K562 (cell line): ENCODE results near the gene FAM107B. TPM values are rescaled to one million over a fixed set of nuclear protein-coding genes. Genes with fewer than 3 reads are reported as not detected.

Experiments used
- ATAC-seq: fragments of 200-7000 bp; cut with Tn5 transposase; 3 replicates; pipeline ENCODE4 v1.9.1; 2020; ENCODE audit warnings: moderate library complexity
- BruUV-seq: library from RNA; stranded (reverse); fragments of 400-500 nt; replicated peaks from 2 replicates; lab custom pipeline; 2021; lab: Mats Ljungman, UMichigan
- CTCF ChIA-PET: fragments of 300-600 bp; formaldehyde crosslinking; extraction: SDS; loops from one replicate; lab custom pipeline; 2021; ENCODE audit warnings: low intra/inter-chr PET ratio; lab: Yijun Ruan, JAX
- POLR2A ChIA-PET: fragments of 300-600, 350-650 bp; sonication (Branson Sonifier 250); formaldehyde crosslinking; extraction: SDS; loops from one replicate; lab custom pipeline; 2021; ENCODE audit warnings: antibody characterized with exemption, inconsistent platforms; lab: Yijun Ruan, JAX
- DNase-seq, 4 experiments: peaks; one replicate each; pipeline versions ENCODE4 v3.0.0 to v3.0.0-alpha.2; 2011 to 2018; ENCODE audit warnings: low spot score in 3 of 4, mixed read lengths in 3 of 4; ENCODE audit errors: extremely low read depth in 1 of 4
- FAIRE-seq: peaks from 2 replicates; lab custom pipeline; 2011; peaks lifted over from hg19 to GRCh38; lab: Jason Lieb, UNC
- H2AFZ ChIP-seq: 2 replicates; pipeline ENCODE4 v1.6.0; 2011; ENCODE audit warnings: low read depth, low read length, control low read depth, inconsistent platforms
- H3K27ac ChIP-seq: fragments of 200-600 bp; 3 replicates; pipeline ENCODE4 v1.8.0; 2011; ENCODE audit warnings: low read depth, mild to moderate bottlenecking, control low read depth, inconsistent platforms, low read length, moderate library complexity, mixed read lengths; ENCODE audit errors: extremely low read depth
- H3K27me3 ChIP-seq, 2 experiments: fragments of 300-600 bp in 1 of 2; 2 replicates in 1 of 2; 3 replicates in 1 of 2; pipeline versions ENCODE4 v1.6.0 to v1.8.0; 2011; ENCODE audit warnings: inconsistent platforms in 2 of 2, low read length in 2 of 2, mild to moderate bottlenecking in 1 of 2, mixed read lengths in 1 of 2, moderate library complexity in 1 of 2; ENCODE audit not compliant: control insufficient read depth in 2 of 2, insufficient read depth in 2 of 2
- H3K36me3 ChIP-seq: fragments of 300-600 bp; 3 replicates; pipeline ENCODE4 v1.8.0; 2011; ENCODE audit warnings: mild to moderate bottlenecking, low read length, inconsistent platforms; ENCODE audit not compliant: control insufficient read depth, insufficient read depth
- H3K4me1 ChIP-seq, 2 experiments: fragments of 200-600 bp in 1 of 2; replicated peaks in 1 of 2; 2 replicates in 1 of 2; 3 replicates in 1 of 2; pipeline versions ENCODE4 v1.5.1 to v1.8.0; 2011; ENCODE audit warnings: inconsistent platforms in 2 of 2, low read length in 2 of 2, mild to moderate bottlenecking in 1 of 2, mixed read lengths in 1 of 2, moderate library complexity in 1 of 2; ENCODE audit not compliant: control insufficient read depth in 2 of 2, insufficient read depth in 2 of 2
- H3K4me2 ChIP-seq: 2 replicates; pipeline ENCODE4 v1.6.1; 2011; ENCODE audit warnings: low read length, control low read depth, inconsistent platforms, mixed read lengths; ENCODE audit not compliant: insufficient read depth
- H3K4me3 ChIP-seq: fragments of 200-600 bp; sonication (generic), shearing (Covaris generic); 2 replicates; pipeline ENCODE4 v1.5.1; 2016; ENCODE audit warnings: control low read depth, inconsistent platforms
- H3K79me2 ChIP-seq: fragments of 200-600 bp; 3 replicates; pipeline ENCODE4 v1.8.0; 2011; ENCODE audit warnings: low read length, inconsistent platforms; ENCODE audit not compliant: control insufficient read depth, insufficient read depth
- H3K9ac ChIP-seq, 2 experiments: 2 replicates each; pipeline versions ENCODE4 v1.6.0 to v1.6.1; 2011; ENCODE audit warnings: low read depth in 2 of 2, low read length in 2 of 2, control low read depth in 1 of 2, inconsistent platforms in 1 of 2, mild to moderate bottlenecking in 1 of 2, mixed read lengths in 1 of 2; ENCODE audit not compliant: insufficient read depth in 1 of 2
- H3K9me1 ChIP-seq: one replicate; pipeline ENCODE4 v1.6.0; 2011; ENCODE audit warnings: inconsistent platforms, mild to moderate bottlenecking, low read length, moderate library complexity; ENCODE audit not compliant: control insufficient read depth, insufficient read depth
- H3K9me3 ChIP-seq: replicated peaks from 2 replicates; pipeline ENCODE4 v1.5.1; 2011; ENCODE audit warnings: low read depth, low read length, inconsistent platforms; ENCODE audit not compliant: control insufficient read depth, insufficient read depth
- H4K20me1 ChIP-seq: replicated peaks from 2 replicates; pipeline ENCODE4 v1.6.1; 2011; ENCODE audit warnings: low read length, inconsistent platforms, mixed read lengths; ENCODE audit not compliant: control insufficient read depth, insufficient read depth
- FOXM1 ChIP-seq, 2 experiments: fragments of 450-650 bp in 1 of 2; sonication (generic) in 1 of 2; formaldehyde crosslinking in 1 of 2; IDR thresholded peaks; 2 replicates each; pipeline versions ENCODE4 v1.6.1 to v1.9.0; 2017 to 2022; ENCODE audit warnings: low read depth in 2 of 2, mild to moderate bottlenecking in 2 of 2, missing genetic modification reagents in 1 of 2, moderate library complexity in 1 of 2
- ZC3H8 ChIP-seq: fragments of 450-650 bp; IDR thresholded peaks from 2 replicates; pipeline ENCODE4 v1.6.1; 2017
- ZFPM2 ChIP-seq: fragments of 250-450 bp; sonication (Bioruptor Pico); IDR thresholded peaks from 2 replicates; pipeline ENCODE4 v1.5.1; 2022; ENCODE audit warnings: mild to moderate bottlenecking
- ZKSCAN8 ChIP-seq: fragments of 200-800 bp; sonication (Bioruptor generic); IDR thresholded peaks from 2 replicates; pipeline ENCODE4 v1.6.1; 2016; ENCODE audit warnings: missing genetic modification characterization, missing compliant biosample characterization
- WGBS: fragments of 100-300 bp; shearing (Covaris generic); methylation state at CpG from one replicate; pipeline ENCODE4 v1.1.6; 2016; ENCODE audit warnings: low coverage, mixed read lengths; ENCODE audit not compliant: insufficient coverage; ENCODE audit errors: missing lambda C conversion rate; 5-methylcytosine and 5-hydroxymethylcytosine counted together
- in situ Hi-C: fragments of 300-500 bp; cut with MboI; formaldehyde crosslinking; loops from 4 replicates; pipeline ENCODE4 v1.15.0; 2018; ENCODE audit warnings: inconsistent platforms, mixed read lengths
- intact Hi-C: fragments of 100-400 bp; cut with micrococcal nuclease; formaldehyde crosslinking; loops from 2 replicates; pipeline ENCODE4 v1.14.2; 2022
- polyA plus RNA-seq, 8 experiments: library from polyadenylated mRNA; depleted of rRNA in 4 of 8; stranded (reverse) in 5 of 8; unstranded in 3 of 8; fragments of >200 nt; fragmentation: Nextera tagmentation in 2 of 8; fragmentation: Illumina TruSeq in 1 of 8; extraction: Ambion mirVana in 2 of 8; extraction: Trizol in 1 of 8; gene quantifications; 2 replicates each; pipeline versions ENCODE4 v1.2.1 to v1.2.3, GENCODE V29; 2011 to 2014; ENCODE audit warnings: inconsistent platforms in 1 of 8, missing spikeins in 1 of 8
- total RNA-seq, 7 experiments: library from RNA; depleted of rRNA in 6 of 7; stranded (reverse); fragments of >200 nt in 6 of 7; fragmentation: Illumina TruSeq in 2 of 7; extraction: Trizol in 2 of 7; gene quantifications; 2 replicates each; pipeline versions ENCODE4 v1.2.1 to v1.2.3, GENCODE V29; 2011 to 2021; ENCODE audit warnings: low replicate concordance in 1 of 7
- TF ChIP-seq, protein P1 (sequence below): sonication (generic); formaldehyde crosslinking; IDR thresholded peaks from 2 replicates; pipeline ENCODE4 v1.8.0; 2022; ENCODE audit warnings: mild to moderate bottlenecking, missing genetic modification reagents
- TF ChIP-seq, protein P2 (sequence below): fragments of 450-650 bp; formaldehyde crosslinking; IDR thresholded peaks from 2 replicates; pipeline ENCODE4 v1.4.0; 2022; ENCODE audit warnings: mild to moderate bottlenecking, moderate library complexity
- TF ChIP-seq, protein P3 (sequence below): fragments of 250-450 bp; sonication (Bioruptor Pico); IDR thresholded peaks from 2 replicates; pipeline ENCODE4 v1.5.0; 2021; ENCODE audit warnings: mild to moderate bottlenecking, moderate library complexity

Gene FAM107B
- total and polyA plus RNA-seq, 9 of the 15 experiments (the other 6 are each of a cell fraction or from before 2014, with no cell fraction given): 0.40 to 2.8 (median 1.4) TPM

DNA sequence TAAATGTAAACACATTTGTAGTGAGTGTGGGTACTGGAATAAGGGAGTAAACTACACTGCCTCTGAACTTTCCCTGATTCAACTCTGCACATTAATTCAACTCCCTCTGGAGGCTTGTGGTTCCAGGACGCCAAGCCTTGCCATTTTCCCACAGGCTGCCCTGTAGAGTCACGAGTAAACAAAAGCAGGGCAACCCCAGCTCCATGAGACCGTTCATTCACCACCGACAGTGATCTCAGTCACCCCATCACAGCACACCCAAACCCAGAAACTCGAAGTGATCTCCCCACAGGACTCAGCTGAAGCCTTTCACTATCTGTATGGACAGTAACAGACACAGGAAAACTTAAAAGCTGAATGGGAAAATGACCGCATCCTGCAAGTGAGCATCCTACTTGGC lies 225.2 kb downstream of the FAM107B start:
- in situ Hi-C loops (no loop called here), intact Hi-C loops (no loop called here)
- DNase-seq (no peak), FAIRE-seq (no peak), ATAC-seq (no peak)
- Histone ChIP-seq H3K36me3 (no peaks in the 10 kb centered on the region), H3K4me2 (no peak overlapping the region), H3K9ac (no peak overlapping the region), H2AFZ (no peak overlapping the region), H3K4me3 (no peak overlapping the region), H3K27ac (no peak overlapping the region), H3K27me3 (peaks cover 12 to 17% of the 10 kb centered on the region in 2 experiments; a peak in 4 of 5 replicates), H3K79me2 (no peaks in the 10 kb centered on the region), H3K9me1 (no peaks in the 10 kb centered on the region), H3K4me1 (peaks cover 0 to 7% of the 10 kb centered on the region in 2 experiments; a peak in 2 of 5 replicates), H3K9me3 (no peaks in the 10 kb centered on the region), H4K20me1 (no peaks in the 10 kb centered on the region)
- ChIA-PET POLR2A (interaction anchor here (0.6 kb wide), 1 partner anchor 520 kb away, joined by 3 read pairs; no protein-coding TSS in a partner anchor), CTCF (no interaction called here)
- BruUV-seq: no TSS peak
- WGBS: 2% methylated on average over 6 of the region's 6 CpGs
- no peak for TF ChIP-seq ZKSCAN8 (CRISPR knock-in tag)
- TF ChIP-seq, protein P1, sequence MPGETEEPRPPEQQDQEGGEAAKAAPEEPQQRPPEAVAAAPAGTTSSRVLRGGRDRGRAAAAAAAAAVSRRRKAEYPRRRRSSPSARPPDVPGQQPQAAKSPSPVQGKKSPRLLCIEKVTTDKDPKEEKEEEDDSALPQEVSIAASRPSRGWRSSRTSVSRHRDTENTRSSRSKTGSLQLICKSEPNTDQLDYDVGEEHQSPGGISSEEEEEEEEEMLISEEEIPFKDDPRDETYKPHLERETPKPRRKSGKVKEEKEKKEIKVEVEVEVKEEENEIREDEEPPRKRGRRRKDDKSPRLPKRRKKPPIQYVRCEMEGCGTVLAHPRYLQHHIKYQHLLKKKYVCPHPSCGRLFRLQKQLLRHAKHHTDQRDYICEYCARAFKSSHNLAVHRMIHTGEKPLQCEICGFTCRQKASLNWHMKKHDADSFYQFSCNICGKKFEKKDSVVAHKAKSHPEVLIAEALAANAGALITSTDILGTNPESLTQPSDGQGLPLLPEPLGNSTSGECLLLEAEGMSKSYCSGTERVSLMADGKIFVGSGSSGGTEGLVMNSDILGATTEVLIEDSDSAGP (CRISPR knock-in tag): no peak
- no peak for TF ChIP-seq FOXM1 (IDR thresholded peaks at IDR 0.05; ENCODE audit: low read depth)
- no peak for TF ChIP-seq FOXM1 (CRISPR knock-in tag; IDR thresholded peaks at IDR 0.05; ENCODE audit: low read depth)
- TF ChIP-seq, protein P2, sequence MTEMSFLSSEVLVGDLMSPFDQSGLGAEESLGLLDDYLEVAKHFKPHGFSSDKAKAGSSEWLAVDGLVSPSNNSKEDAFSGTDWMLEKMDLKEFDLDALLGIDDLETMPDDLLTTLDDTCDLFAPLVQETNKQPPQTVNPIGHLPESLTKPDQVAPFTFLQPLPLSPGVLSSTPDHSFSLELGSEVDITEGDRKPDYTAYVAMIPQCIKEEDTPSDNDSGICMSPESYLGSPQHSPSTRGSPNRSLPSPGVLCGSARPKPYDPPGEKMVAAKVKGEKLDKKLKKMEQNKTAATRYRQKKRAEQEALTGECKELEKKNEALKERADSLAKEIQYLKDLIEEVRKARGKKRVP: no peak
- TF ChIP-seq ZFPM2 (CRISPR knock-in tag): no peak
- TF ChIP-seq, protein P3, sequence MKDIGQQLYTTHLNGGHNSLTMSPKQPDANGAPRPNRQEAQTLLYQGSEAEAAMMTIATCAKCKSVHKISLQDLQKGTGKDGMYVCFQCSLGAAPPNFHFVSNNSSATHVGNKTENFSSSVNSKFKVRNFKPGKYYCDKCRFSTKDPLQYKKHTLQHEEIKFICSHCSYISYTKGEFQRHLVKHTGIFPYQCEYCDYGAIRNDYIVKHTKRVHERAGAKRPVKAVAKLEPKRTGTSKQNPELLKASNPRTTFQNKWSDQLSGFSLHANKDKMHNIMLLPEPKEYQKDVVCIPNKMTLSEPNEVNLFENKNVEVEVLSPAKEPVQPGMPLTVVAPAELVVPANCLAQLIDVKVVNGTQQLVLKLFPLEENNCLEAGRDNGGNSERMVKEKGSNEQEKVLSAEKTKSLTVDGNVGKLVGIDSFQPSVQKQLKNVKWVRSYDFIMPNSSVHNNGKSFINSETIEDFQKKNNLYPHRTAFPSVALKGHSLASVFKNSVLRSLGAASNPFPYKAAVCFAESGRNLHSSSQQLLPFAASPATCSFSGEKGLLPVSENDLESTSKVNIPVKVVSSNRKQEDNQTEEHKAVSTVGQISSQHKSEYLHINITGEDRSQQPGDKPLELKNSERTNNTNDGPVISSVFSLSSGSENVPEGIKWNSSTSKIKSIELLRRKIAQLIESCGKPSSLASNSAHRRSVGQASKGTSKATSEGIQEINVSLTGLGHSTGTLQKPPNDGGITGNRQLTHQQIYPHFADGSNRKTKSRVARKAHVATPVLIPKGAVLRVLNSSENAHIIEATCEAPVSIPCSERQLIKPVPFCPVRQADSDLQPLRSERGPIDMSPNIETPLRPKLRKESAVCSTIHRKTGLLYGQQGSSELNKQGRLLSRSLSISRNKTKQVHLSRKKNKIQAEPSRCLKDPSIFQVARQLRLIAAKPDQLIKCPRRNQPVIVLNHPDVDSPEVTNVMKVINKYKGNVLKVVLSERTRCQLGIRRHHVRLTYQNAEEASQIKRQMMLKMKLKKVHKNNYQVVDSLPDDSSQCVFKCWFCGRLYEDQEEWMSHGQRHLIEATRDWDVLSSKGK (CRISPR knock-in tag): no peak
- TF ChIP-seq ZC3H8: no peak
